ENCODE data around the gene C10orf53. TPM values are rescaled to one million over a fixed set of nuclear protein-coding genes. Genes with fewer than 3 reads are reported as not detected.

Gene C10orf53
- total and polyA plus RNA-seq, 10 of the 15 experiments (the other 5 are each of a cell fraction or from before 2014, with no cell fraction given), result not detected

DNA sequence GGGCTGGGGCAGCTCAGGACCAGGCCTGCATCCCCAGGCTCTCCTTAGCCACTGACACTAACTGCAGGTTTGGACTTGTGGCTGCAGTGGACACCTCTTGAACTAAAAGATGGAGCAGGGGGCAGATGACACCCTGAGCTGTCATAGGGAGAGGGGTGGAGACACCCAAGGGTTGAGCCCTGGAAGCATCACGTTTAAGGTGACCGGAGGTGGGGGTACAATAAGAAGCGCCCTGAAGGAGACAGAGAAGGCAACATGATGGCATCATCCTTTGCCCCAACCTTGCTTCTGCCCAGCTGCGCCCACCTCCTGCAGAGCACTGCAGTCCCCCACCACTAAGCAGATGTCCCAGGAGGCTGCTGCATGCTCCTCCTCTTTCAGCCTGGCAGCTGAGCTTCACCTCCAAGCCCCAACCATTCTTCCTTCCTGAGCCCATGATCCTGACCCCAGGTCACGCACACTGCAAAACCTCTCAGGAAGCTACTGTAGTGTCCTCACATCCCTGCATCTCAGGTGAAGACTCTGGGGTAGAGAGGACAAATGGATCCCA, 57.2 kb downstream of the C10orf53 start:
- ATAC-seq (no peak), FAIRE-seq (no peak), DNase-seq (ENCODE audit: low read depth, low spot score) (no peak)
- CTCF ChIA-PET, result no interaction called here
- POLR2A ChIA-PET, result no interaction called here
- WGBS (ENCODE audit: insufficient coverage, insufficient replicate concordance, low lambda C conversion rate, missing lambda C conversion rate), result 48% methylated on average over 5 of the region's 5 CpGs
- no peaks in the 10 kb centered on the region for H3K4me1 ChIP-seq (ENCODE audit: control insufficient read depth, insufficient read depth, low read length)
- in situ Hi-C loops (cut with MboI) (no loop called here), intact Hi-C loops (cut with micrococcal nuclease; ENCODE audit: unreplicated experiment) (no loop called here)
- no peaks in the 10 kb centered on the region for H3K79me2 ChIP-seq (ENCODE audit: control insufficient read depth, insufficient read depth, low read length)
- H2AFZ ChIP-seq (ENCODE audit: control insufficient read depth, low read depth, low read length), result no peak overlapping the region
- RAD21 ChIA-PET (ENCODE audit: unreplicated experiment), result no interaction called here
- H3K27ac ChIP-seq (ENCODE audit: control insufficient read depth, insufficient read depth), result no peak overlapping the region
- BruUV-seq (replicated peaks), result no TSS peak
- H4K20me1 ChIP-seq (ENCODE audit: control insufficient read depth, insufficient read depth), result no peaks in the 10 kb centered on the region; the same call in 1 of the 2 replicates
- no peaks in the 10 kb centered on the region for H3K27me3 ChIP-seq (replicated peaks in 1 of 2; ENCODE audit: control insufficient read depth in 2 of 2, insufficient read depth in 2 of 2, low read length in 1 of 2)
- SMC1A ChIA-PET (ENCODE audit: uncharacterized antibody, unreplicated experiment), result no interaction called here
- H3K36me3 ChIP-seq (ENCODE audit: control insufficient read depth in 2 of 2, insufficient read depth in 2 of 2, low read length in 1 of 2), result no peaks in the 10 kb centered on the region
- no peak overlapping the region for H3K9ac ChIP-seq (ENCODE audit: control insufficient read depth, insufficient read depth, low read length)
- no peak for TF ChIP-seq EED (IDR thresholded peaks at IDR 0.05; ENCODE audit: low read depth)
- no peak for TF ChIP-seq MXI1 (IDR thresholded peaks at IDR 0.05; ENCODE audit: low read depth, low read length)
- no peak for TF ChIP-seq ZZZ3 (IDR thresholded peaks at IDR 0.05; ENCODE audit: control insufficient read depth, insufficient read length, low read depth)
- no peak overlapping the region for H3K4me3 ChIP-seq
- H3K4me2 ChIP-seq (ENCODE audit: control insufficient read depth, insufficient read depth), result no peak overlapping the region
- no peaks in the 10 kb centered on the region for H3K9me3 ChIP-seq (replicated peaks; ENCODE audit: control insufficient read depth, insufficient read depth, low read length)

DNA sequence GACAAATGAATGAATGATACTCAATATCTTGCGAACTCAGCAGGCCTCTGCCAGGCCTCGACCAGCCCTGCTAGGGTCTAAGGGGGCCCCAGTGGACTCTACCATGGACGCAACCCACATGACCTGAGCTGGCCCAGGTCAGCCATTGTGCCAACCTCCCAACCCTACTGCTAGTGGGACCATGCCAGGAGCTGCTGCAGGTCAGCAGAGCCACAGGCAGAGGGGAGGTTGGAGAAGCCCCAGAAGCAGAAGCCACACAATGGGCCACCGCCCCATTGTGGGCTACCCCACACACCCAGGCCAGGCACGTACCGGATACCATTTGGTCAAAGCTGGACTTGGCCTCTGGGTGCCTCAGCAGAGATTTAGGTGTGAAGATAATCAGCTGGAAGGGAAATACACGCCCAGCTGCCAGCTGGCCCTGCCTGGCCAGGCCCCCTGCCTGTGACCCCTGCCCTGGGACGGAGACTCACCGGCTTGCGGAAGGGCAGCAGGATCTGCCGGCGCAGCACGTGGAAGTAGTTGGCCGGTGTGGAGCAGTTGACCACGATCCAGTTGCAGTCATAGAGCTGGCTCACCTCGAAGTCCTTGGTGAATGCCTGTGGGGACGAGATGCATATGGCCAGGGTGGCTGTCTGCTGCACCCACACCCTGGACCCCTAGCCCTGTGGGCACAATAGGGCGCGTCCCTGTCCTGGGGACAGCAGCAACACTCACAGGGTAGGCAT, 58.2 kb downstream of the C10orf53 start:
- DNase-seq (ENCODE audit: low read depth, low spot score) (no peak), FAIRE-seq (no peak), ATAC-seq (no peak)
- no TSS peak for BruUV-seq (replicated peaks)
- Histone ChIP-seq H3K27me3 (replicated peaks in 1 of 2; ENCODE audit: control insufficient read depth in 2 of 2, insufficient read depth in 2 of 2, low read length in 1 of 2) (no peaks in the 10 kb centered on the region), H3K36me3 (ENCODE audit: control insufficient read depth in 2 of 2, insufficient read depth in 2 of 2, low read length in 1 of 2) (no peaks in the 10 kb centered on the region), H3K27ac (ENCODE audit: control insufficient read depth, insufficient read depth) (no peak overlapping the region), H3K9ac (ENCODE audit: control insufficient read depth, insufficient read depth, low read length) (no peak overlapping the region), H3K9me3 (replicated peaks; ENCODE audit: control insufficient read depth, insufficient read depth, low read length) (no peaks in the 10 kb centered on the region), H3K4me2 (ENCODE audit: control insufficient read depth, insufficient read depth) (no peak overlapping the region), H3K4me3 (no peak overlapping the region), H2AFZ (ENCODE audit: control insufficient read depth, low read depth, low read length) (no peak overlapping the region), H3K79me2 (ENCODE audit: control insufficient read depth, insufficient read depth, low read length) (no peaks in the 10 kb centered on the region), H3K4me1 (ENCODE audit: control insufficient read depth, insufficient read depth, low read length) (no peaks in the 10 kb centered on the region), H4K20me1 (ENCODE audit: control insufficient read depth, insufficient read depth) (no peaks in the 10 kb centered on the region; the same call in 1 of the 2 replicates)
- in situ Hi-C loops (cut with MboI) (no loop called here), intact Hi-C loops (cut with micrococcal nuclease; ENCODE audit: unreplicated experiment) (no loop called here)
- ChIA-PET CTCF (no interaction called here), SMC1A (ENCODE audit: uncharacterized antibody, unreplicated experiment) (no interaction called here), RAD21 (ENCODE audit: unreplicated experiment) (no interaction called here), POLR2A (no interaction called here)
- WGBS (ENCODE audit: insufficient coverage, insufficient replicate concordance, low lambda C conversion rate, missing lambda C conversion rate), result 47% methylated on average over 19 of the region's 19 CpGs
- TF ChIP-seq, protein P1, sequence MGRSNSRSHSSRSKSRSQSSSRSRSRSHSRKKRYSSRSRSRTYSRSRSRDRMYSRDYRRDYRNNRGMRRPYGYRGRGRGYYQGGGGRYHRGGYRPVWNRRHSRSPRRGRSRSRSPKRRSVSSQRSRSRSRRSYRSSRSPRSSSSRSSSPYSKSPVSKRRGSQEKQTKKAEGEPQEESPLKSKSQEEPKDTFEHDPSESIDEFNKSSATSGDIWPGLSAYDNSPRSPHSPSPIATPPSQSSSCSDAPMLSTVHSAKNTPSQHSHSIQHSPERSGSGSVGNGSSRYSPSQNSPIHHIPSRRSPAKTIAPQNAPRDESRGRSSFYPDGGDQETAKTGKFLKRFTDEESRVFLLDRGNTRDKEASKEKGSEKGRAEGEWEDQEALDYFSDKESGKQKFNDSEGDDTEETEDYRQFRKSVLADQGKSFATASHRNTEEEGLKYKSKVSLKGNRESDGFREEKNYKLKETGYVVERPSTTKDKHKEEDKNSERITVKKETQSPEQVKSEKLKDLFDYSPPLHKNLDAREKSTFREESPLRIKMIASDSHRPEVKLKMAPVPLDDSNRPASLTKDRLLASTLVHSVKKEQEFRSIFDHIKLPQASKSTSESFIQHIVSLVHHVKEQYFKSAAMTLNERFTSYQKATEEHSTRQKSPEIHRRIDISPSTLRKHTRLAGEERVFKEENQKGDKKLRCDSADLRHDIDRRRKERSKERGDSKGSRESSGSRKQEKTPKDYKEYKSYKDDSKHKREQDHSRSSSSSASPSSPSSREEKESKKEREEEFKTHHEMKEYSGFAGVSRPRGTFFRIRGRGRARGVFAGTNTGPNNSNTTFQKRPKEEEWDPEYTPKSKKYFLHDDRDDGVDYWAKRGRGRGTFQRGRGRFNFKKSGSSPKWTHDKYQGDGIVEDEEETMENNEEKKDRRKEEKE (IDR thresholded peaks at IDR 0.05), result no peak
- TF ChIP-seq, protein P2, sequence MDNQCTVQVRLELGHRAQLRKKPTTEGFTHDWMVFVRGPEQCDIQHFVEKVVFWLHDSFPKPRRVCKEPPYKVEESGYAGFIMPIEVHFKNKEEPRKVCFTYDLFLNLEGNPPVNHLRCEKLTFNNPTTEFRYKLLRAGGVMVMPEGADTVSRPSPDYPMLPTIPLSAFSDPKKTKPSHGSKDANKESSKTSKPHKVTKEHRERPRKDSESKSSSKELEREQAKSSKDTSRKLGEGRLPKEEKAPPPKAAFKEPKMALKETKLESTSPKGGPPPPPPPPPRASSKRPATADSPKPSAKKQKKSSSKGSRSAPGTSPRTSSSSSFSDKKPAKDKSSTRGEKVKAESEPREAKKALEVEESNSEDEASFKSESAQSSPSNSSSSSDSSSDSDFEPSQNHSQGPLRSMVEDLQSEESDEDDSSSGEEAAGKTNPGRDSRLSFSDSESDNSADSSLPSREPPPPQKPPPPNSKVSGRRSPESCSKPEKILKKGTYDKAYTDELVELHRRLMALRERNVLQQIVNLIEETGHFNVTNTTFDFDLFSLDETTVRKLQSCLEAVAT (IDR thresholded peaks at IDR 0.05), result no peak
- TF ChIP-seq TARDBP (IDR thresholded peaks at IDR 0.05; ENCODE audit: borderline replicate concordance) (no peak), BMI1 (IDR thresholded peaks at IDR 0.05; ENCODE audit: borderline replicate concordance) (no peak), JUND (IDR thresholded peaks at IDR 0.05; ENCODE audit: low read depth, low read length) (no peak)
- TF ChIP-seq, protein P3, sequence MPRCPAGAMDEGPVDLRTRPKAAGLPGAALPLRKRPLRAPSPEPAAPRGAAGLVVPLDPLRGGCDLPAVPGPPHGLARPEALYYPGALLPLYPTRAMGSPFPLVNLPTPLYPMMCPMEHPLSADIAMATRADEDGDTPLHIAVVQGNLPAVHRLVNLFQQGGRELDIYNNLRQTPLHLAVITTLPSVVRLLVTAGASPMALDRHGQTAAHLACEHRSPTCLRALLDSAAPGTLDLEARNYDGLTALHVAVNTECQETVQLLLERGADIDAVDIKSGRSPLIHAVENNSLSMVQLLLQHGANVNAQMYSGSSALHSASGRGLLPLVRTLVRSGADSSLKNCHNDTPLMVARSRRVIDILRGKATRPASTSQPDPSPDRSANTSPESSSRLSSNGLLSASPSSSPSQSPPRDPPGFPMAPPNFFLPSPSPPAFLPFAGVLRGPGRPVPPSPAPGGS (IDR thresholded peaks at IDR 0.05; ENCODE audit: borderline replicate concordance, insufficient read depth, low read depth, low read length, poor library complexity, severe bottlenecking), result no peak

Measured in GM12878 (cell line).